HepG2 (cell line): ENCODE results near the gene R3HDM4. TPM values are rescaled to one million over a fixed set of nuclear protein-coding genes. Genes with fewer than 3 reads are reported as not detected.

Experiments used
- ATAC-seq: fragments of 200-7000 bp; cut with Tn5 transposase; 3 replicates; pipeline ENCODE4 v1.9.1; 2020; ENCODE audit warnings: mild to moderate bottlenecking, moderate library complexity
- BruUV-seq: library from RNA; stranded (reverse); fragments of 400-500 nt; replicated peaks from 2 replicates; lab custom pipeline; 2021; lab: Mats Ljungman, UMichigan
- CTCF ChIA-PET: fragments of 300-600 bp; formaldehyde crosslinking; extraction: SDS; loops from one replicate; lab custom pipeline; 2021; ENCODE audit warnings: low total read pairs, inconsistent platforms, low intra/inter-chr PET ratio; lab: Yijun Ruan, JAX
- POLR2A ChIA-PET: fragments of 350-600 bp; sonication (Branson Sonifier 250); formaldehyde crosslinking; loops from one replicate; lab custom pipeline; 2020; ENCODE audit warnings: antibody characterized with exemption, inconsistent platforms; lab: Yijun Ruan, JAX
- DNase-seq: peaks from one replicate; pipeline ENCODE4 v3.0.0-alpha.2; 2015; ENCODE audit warnings: low spot score
- FAIRE-seq: peaks from 3 replicates; lab custom pipeline; 2011; peaks lifted over from hg19 to GRCh38; lab: Jason Lieb, UNC
- H2AFZ ChIP-seq: one replicate; pipeline ENCODE4 v1.6.1; 2011; ENCODE audit warnings: low read length, inconsistent platforms
- H3K27ac ChIP-seq: fragments of 300-600 bp; 3 replicates; pipeline ENCODE4 v1.8.0; 2011; ENCODE audit warnings: mixed run types, mild to moderate bottlenecking, mixed read lengths, low read length, inconsistent platforms; ENCODE audit not compliant: insufficient read depth; ENCODE audit errors: extremely low read length
- H3K27me3 ChIP-seq, 2 experiments: fragments of 200-600 bp in 1 of 2; 2 replicates in 1 of 2; 3 replicates in 1 of 2; pipeline versions ENCODE4 v1.6.0 to v1.8.0; 2011; ENCODE audit warnings: low read length in 2 of 2, mild to moderate bottlenecking in 2 of 2, moderate library complexity in 2 of 2, inconsistent platforms in 1 of 2; ENCODE audit not compliant: insufficient read depth in 2 of 2, control insufficient read depth in 1 of 2
- H3K36me3 ChIP-seq, 2 experiments: fragments of 200-600 bp in 1 of 2; replicated peaks in 1 of 2; 2 replicates in 1 of 2; 3 replicates in 1 of 2; pipeline versions ENCODE4 v1.5.1 to v1.8.0; 2011; ENCODE audit warnings: low read length in 2 of 2, inconsistent platforms in 1 of 2; ENCODE audit not compliant: insufficient read depth in 2 of 2, control insufficient read depth in 1 of 2
- H3K4me1 ChIP-seq: 2 replicates; pipeline ENCODE4 v1.5.1; 2012; ENCODE audit warnings: low read length, inconsistent platforms; ENCODE audit not compliant: insufficient read depth
- H3K4me2 ChIP-seq: 2 replicates; pipeline ENCODE4 v1.6.0; 2011; ENCODE audit warnings: low read depth, low read length, inconsistent platforms
- H3K4me3 ChIP-seq, 3 experiments: fragments of 200-600 bp in 1 of 3; sonication (generic), shearing (Covaris generic) in 1 of 3; replicated peaks in 1 of 3; 2 replicates each; pipeline ENCODE4 v1.5.1; 2011 to 2016; ENCODE audit warnings: low read length in 3 of 3, inconsistent platforms in 2 of 3, low read depth in 2 of 3, mild to moderate bottlenecking in 2 of 3, control low read depth in 1 of 3, mixed read lengths in 1 of 3; ENCODE audit not compliant: insufficient read depth in 1 of 3
- H3K79me2 ChIP-seq: one replicate; pipeline ENCODE4 v1.6.1; 2011; ENCODE audit warnings: low read length, inconsistent platforms; ENCODE audit not compliant: insufficient read depth
- H3K9ac ChIP-seq: 2 replicates; pipeline ENCODE4 v1.6.0; 2011; ENCODE audit warnings: mild to moderate bottlenecking, low read depth, low read length, inconsistent platforms; ENCODE audit not compliant: insufficient read depth
- H3K9me3 ChIP-seq: 2 replicates; pipeline ENCODE4 v1.5.1; 2012; ENCODE audit warnings: mild to moderate bottlenecking, low read length
- H4K20me1 ChIP-seq: 2 replicates; pipeline ENCODE4 v1.6.0; 2011; ENCODE audit warnings: inconsistent platforms, mild to moderate bottlenecking, low read length, moderate library complexity; ENCODE audit not compliant: insufficient read depth
- BCL6 ChIP-seq: IDR thresholded peaks from 2 replicates; pipeline ENCODE4 v1.6.1; 2016; ENCODE audit warnings: missing genetic modification reagents, missing compliant biosample characterization
- CREM ChIP-seq, 2 experiments: sonication (generic) in 1 of 2; formaldehyde crosslinking in 1 of 2; IDR thresholded peaks; 2 replicates each; pipeline versions ENCODE4 v1.4.0 to v1.6.1; 2016 to 2020; ENCODE audit warnings: antibody characterized with exemption in 1 of 2, mild to moderate bottlenecking in 1 of 2, missing genetic modification reagents in 1 of 2
- GATA4 ChIP-seq: sonication (generic); IDR thresholded peaks from 2 replicates; pipeline ENCODE4 v1.6.1; 2016; ENCODE audit warnings: antibody characterized with exemption, low read depth, borderline replicate concordance
- KLF12 ChIP-seq: sonication (generic); formaldehyde crosslinking; IDR thresholded peaks from 2 replicates; pipeline ENCODE4 v1.4.0; 2020; ENCODE audit warnings: missing genetic modification reagents, borderline replicate concordance
- MEIS1 ChIP-seq: sonication (generic); formaldehyde crosslinking; IDR thresholded peaks from 2 replicates; pipeline ENCODE4 v1.9.0; 2021; ENCODE audit warnings: mild to moderate bottlenecking, missing genetic modification reagents, moderate library complexity, borderline replicate concordance
- NFYB ChIP-seq: sonication (generic); formaldehyde crosslinking; IDR thresholded peaks from 2 replicates; pipeline ENCODE4 v1.4.0; 2020; ENCODE audit warnings: missing genetic modification reagents
- ZFP91 ChIP-seq: sonication (generic); formaldehyde crosslinking; IDR thresholded peaks from 2 replicates; pipeline ENCODE4 v1.9.0; 2022; ENCODE audit warnings: missing genetic modification reagents, mild to moderate bottlenecking, borderline replicate concordance
- ZMYM3 ChIP-seq: sonication (generic); formaldehyde crosslinking; IDR thresholded peaks from 2 replicates; pipeline ENCODE4 v1.5.1; 2020; ENCODE audit warnings: mild to moderate bottlenecking, missing genetic modification reagents
- ZNF496 ChIP-seq: sonication (generic); formaldehyde crosslinking; IDR thresholded peaks from 2 replicates; pipeline ENCODE4 v1.8.1; 2023; ENCODE audit warnings: mild to moderate bottlenecking, moderate library complexity, missing genetic modification reagents; ENCODE audit not compliant: insufficient replicate concordance
- ZNF614 ChIP-seq: IDR thresholded peaks from 2 replicates; pipeline ENCODE4 v1.6.1; 2018; ENCODE audit warnings: missing biosample characterization, missing genetic modification reagents, inconsistent platforms, borderline replicate concordance
- ZNF770 ChIP-seq: sonication (generic); formaldehyde crosslinking; IDR thresholded peaks from 2 replicates; pipeline ENCODE4 v1.5.0; 2020; ENCODE audit warnings: mild to moderate bottlenecking, missing genetic modification reagents
- WGBS: methylation state at CpG from one replicate; pipeline ENCODE4 v1.1.6; 2017; ENCODE audit warnings: low lambda C conversion rate; 5-methylcytosine and 5-hydroxymethylcytosine counted together
- in situ Hi-C: cut with HindIII; loops from 2 replicates; pipeline ENCODE4 v1.10.0; 2017; ENCODE audit warnings: low pct_unique_long_range_greater_than_20kb; ENCODE audit not compliant: extremely low pct_ligation_motif_present
- intact Hi-C: fragments of 100-400 bp; cut with micrococcal nuclease; formaldehyde crosslinking; loops from one replicate; pipeline ENCODE4 v1.10.0; 2022; ENCODE audit not compliant: unreplicated experiment
- polyA plus RNA-seq, 8 experiments: library from polyadenylated mRNA; depleted of rRNA in 3 of 8; stranded (reverse) in 7 of 8; unstranded in 1 of 8; fragments of >200 nt; fragmentation: Illumina TruSeq in 4 of 8; extraction: Trizol in 4 of 8; gene quantifications; 2 replicates each; pipeline versions ENCODE4 v1.2.1 to v1.2.3, GENCODE V29; 2011 to 2016; ENCODE audit warnings: low read depth in 4 of 8, missing spikeins in 1 of 8, mixed read lengths in 1 of 8; ENCODE audit not compliant: insufficient read depth in 1 of 8
- total RNA-seq, 5 experiments: library from RNA; depleted of rRNA; stranded (reverse); fragments of >200 nt; fragmentation: Illumina TruSeq; extraction: Trizol; gene quantifications; 2 replicates each; pipeline ENCODE4 v1.2.3, GENCODE V29; 2016; ENCODE audit warnings: low read depth in 1 of 5

R3HDM4 gene
- total and polyA plus RNA-seq, 2 of the 13 experiments (the other 11 are each of a cell fraction or from before 2014, with no cell fraction given), result 26.2 to 26.9 TPM

GRCh38 chr19:858284-858683 is 54.7 kb downstream of the R3HDM4 start:
- BruUV-seq, result no TSS peak
- Histone ChIP-seq H3K9me3 (no peaks in the 10 kb centered on the region), H3K27me3 (no peaks in the 10 kb centered on the region; a peak in 2 of 5 replicates), H2AFZ (no peak overlapping the region), H3K9ac (no peak overlapping the region), H4K20me1 (no peaks in the 10 kb centered on the region), H3K4me3 (no peak overlapping the region), H3K36me3 (no peaks in the 10 kb centered on the region), H3K27ac (no peak overlapping the region), H3K4me1 (peaks cover 19% of the 10 kb centered on the region), H3K4me2 (no peak overlapping the region), H3K79me2 (no peaks in the 10 kb centered on the region)
- DNase-seq (no peak), ATAC-seq (no peak), FAIRE-seq (no peak)
- whole genome bisulfite sequencing, result 38% methylated on average over 9 of the region's 9 CpGs
- TF ChIP-seq NFYB (CRISPR knock-in tag), result no peak
- peak; percentile 84 for TF ChIP-seq ZNF770 (CRISPR knock-in tag)
- CTCF ChIA-PET, result no interaction called here
- in situ Hi-C loops, result loop anchor here (10.0 kb wide), 1 partner anchor 93 kb away; no protein-coding TSS in a partner anchor
- intact Hi-C loops, result loop anchor here (5.0 kb wide), 1 partner anchor 86 kb away; no protein-coding TSS in a partner anchor
- POLR2A ChIA-PET, result no interaction called here

GRCh38 chr19:855566-856120 is 57.4 kb downstream of the R3HDM4 start:
- intact Hi-C loops, result loop anchor here (5.0 kb wide), 1 partner anchor 83 kb away; no protein-coding TSS in a partner anchor
- Histone ChIP-seq H3K36me3 (no peaks in the 10 kb centered on the region), H3K9ac (no peak overlapping the region), H4K20me1 (no peaks in the 10 kb centered on the region), H3K4me3 (no peak overlapping the region), H3K27me3 (peaks cover under 1 to 10% of the 10 kb centered on the region in 2 experiments; a peak in 3 of 5 replicates), H3K27ac (no peak overlapping the region), H2AFZ (no peak overlapping the region), H3K4me2 (no peak overlapping the region), H3K79me2 (no peaks in the 10 kb centered on the region), H3K9me3 (no peaks in the 10 kb centered on the region), H3K4me1 (peaks cover 25% of the 10 kb centered on the region)
- BruUV-seq, result no TSS peak
- FAIRE-seq, result no peak
- in situ Hi-C loops, result loop anchor here (10.0 kb wide), 1 partner anchor 91 kb away; no protein-coding TSS in a partner anchor
- 15% methylated on average over 6 of the region's 40 CpGs for WGBS
- no peak for TF ChIP-seq GATA4
- TF ChIP-seq ZNF496, result no peak
- peak; percentile 20; the same call in 1 of the 2 replicates for TF ChIP-seq ZFP91 (CRISPR knock-in tag)
- no peak for TF ChIP-seq KLF12 (CRISPR knock-in tag)
- no peak for TF ChIP-seq MEIS1
- TF ChIP-seq ZMYM3 (CRISPR knock-in tag), result peak; percentile 44; the same call in 1 of the 2 replicates
- no peak for TF ChIP-seq CREM (IDR thresholded peaks at IDR 0.05)
- no peak for TF ChIP-seq CREM (CRISPR knock-in tag; IDR thresholded peaks at IDR 0.05)
- TF ChIP-seq ZNF614 (CRISPR knock-in tag), result no peak
- no peak for TF ChIP-seq BCL6 (CRISPR knock-in tag)
- POLR2A ChIA-PET, result no interaction called here
- no peak for ATAC-seq
- DNase-seq, result no peak
- CTCF ChIA-PET, result interaction anchor here (1.7 kb wide), 1 partner anchor 85 kb away, joined by 5 read pairs; no protein-coding TSS in a partner anchor
